Activated CD4-positive, alpha-beta memory T cell treated with anti-CD3 and anti-CD28 coated beads for 36 hours (primary cell): ENCODE measurements around the gene NAV2. TPM values are rescaled to one million over a fixed set of nuclear protein-coding genes. Genes with fewer than 3 reads are reported as not detected.

Experiments used
- CTCF ChIA-PET: fragments of 350-600 bp; sonication (Branson Sonifier 250); formaldehyde crosslinking; loops from one replicate; lab custom pipeline; 2021; ENCODE audit warnings: antibody characterized with exemption, inconsistent platforms; lab: Charles Lee
- POLR2A ChIA-PET: fragments of 350-600 bp; sonication (Branson Sonifier 250); formaldehyde crosslinking; loops from one replicate; lab custom pipeline; 2021; ENCODE audit warnings: antibody characterized with exemption; lab: Charles Lee
- DNase-seq: peaks from one replicate; pipeline ENCODE4 v3.0.0-alpha.2; 2020
- H3K27ac Mint-ChIP-seq: one replicate; pipeline ENCODE4 v1.8.0; 2021; ENCODE audit warnings: mixed read lengths
- H3K27me3 Mint-ChIP-seq: one replicate; pipeline ENCODE4 v1.8.0; 2021; ENCODE audit warnings: mixed read lengths
- H3K36me3 Mint-ChIP-seq: one replicate; pipeline ENCODE4 v1.8.0; 2021; ENCODE audit warnings: mixed read lengths
- H3K4me1 Mint-ChIP-seq: one replicate; pipeline ENCODE4 v1.8.0; 2021; ENCODE audit warnings: low read depth, mixed read lengths
- H3K4me3 Mint-ChIP-seq: one replicate; pipeline ENCODE4 v1.8.0; 2021; ENCODE audit warnings: mild to moderate bottlenecking, mixed read lengths
- H3K9me3 Mint-ChIP-seq: one replicate; pipeline ENCODE4 v1.8.0; 2021; ENCODE audit warnings: mixed read lengths
- intact Hi-C: fragments of 100-400 bp; cut with micrococcal nuclease; formaldehyde crosslinking; loops from one replicate; pipeline ENCODE4 v1.15.1; 2023
- total RNA-seq, 2 experiments: library from RNA; stranded (reverse); gene quantifications; one replicate each; pipeline ENCODE4 v1.2.3, GENCODE V29; 2021

Gene NAV2
- total RNA-seq, 2 experiments from 2014 or later = 0.75 to 0.86 TPM

- Mint-ChIP-seq H3K27ac (no peak overlapping the region), H3K27me3 (peaks cover 10% of the 10 kb centered on the region), H3K36me3 (no peaks in the 10 kb centered on the region), H3K4me1 (peaks cover 15% of the 10 kb centered on the region), H3K4me3 (no peak overlapping the region), H3K9me3 (no peaks in the 10 kb centered on the region)
- DNase-seq = no peak
- CTCF ChIA-PET = interaction anchor here (1.5 kb wide), 1 partner anchor 160 kb away, joined by 4 read pairs; no protein-coding TSS in a partner anchor
- POLR2A ChIA-PET = no interaction called here
- intact Hi-C loops = loop anchor here (5.0 to 10.0 kb wide), 2 partner anchors 390 to 528 kb away; partner anchors contain the start of gene HTATIP2
Observed at GRCh38 chr11:19972651-19973050, 260.0 kb downstream of the NAV2 start.

- intact Hi-C loops = loop anchor here (5.0 to 10.0 kb wide), 2 partner anchors 389 to 528 kb away; partner anchors contain the start of gene HTATIP2
Observed at GRCh38 chr11:19973136-19973635, 260.5 kb downstream of the NAV2 start.

GRCh38 chr11:19974886-19975285, 262.2 kb downstream of the NAV2 start:
- no peaks in the 10 kb centered on the region for H3K9me3 Mint-ChIP-seq
- intact Hi-C loops = loop anchor here (5.0 to 10.0 kb wide), 2 partner anchors 387 to 530 kb away; partner anchors contain the start of gene HTATIP2
- ChIA-PET CTCF (no interaction called here), POLR2A (no interaction called here)
- peaks cover 6% of the 10 kb centered on the region for H3K27me3 Mint-ChIP-seq
- no peak for DNase-seq
- no peaks in the 10 kb centered on the region for H3K36me3 Mint-ChIP-seq
- peaks cover 25% of the 10 kb centered on the region for H3K4me1 Mint-ChIP-seq
- H3K4me3 Mint-ChIP-seq = no peak overlapping the region
- no peak overlapping the region for H3K27ac Mint-ChIP-seq

More at GRCh38 chr11:19973136-19973635, 260.5 kb downstream of the NAV2 start:
- no peaks in the 10 kb centered on the region for H3K36me3 Mint-ChIP-seq
- CTCF ChIA-PET = no interaction called here
- no peak for DNase-seq
- H3K27ac Mint-ChIP-seq = no peak overlapping the region
- H3K27me3 Mint-ChIP-seq = peaks cover 6% of the 10 kb centered on the region
- no peaks in the 10 kb centered on the region for H3K9me3 Mint-ChIP-seq
- POLR2A ChIA-PET = no interaction called here
- H3K4me3 Mint-ChIP-seq = no peak overlapping the region
- H3K4me1 Mint-ChIP-seq = peaks cover 15% of the 10 kb centered on the region

GRCh38 chr11:19975414-19975990, 262.9 kb downstream of the NAV2 start:
- intact Hi-C loops = loop anchor here (10.0 kb wide), 1 partner anchor 531 kb away; no protein-coding TSS in a partner anchor
- CTCF ChIA-PET = no interaction called here
- peaks cover 19% of the 10 kb centered on the region for H3K4me1 Mint-ChIP-seq
- H3K27me3 Mint-ChIP-seq = peaks cover 6% of the 10 kb centered on the region
- no peak overlapping the region for H3K4me3 Mint-ChIP-seq
- POLR2A ChIA-PET = no interaction called here
- no peak for DNase-seq
- H3K27ac Mint-ChIP-seq = no peak overlapping the region
- H3K36me3 Mint-ChIP-seq = no peaks in the 10 kb centered on the region
- no peaks in the 10 kb centered on the region for H3K9me3 Mint-ChIP-seq

- Mint-ChIP-seq H3K4me1 (peaks cover 11% of the 10 kb centered on the region), H3K9me3 (no peaks in the 10 kb centered on the region), H3K27ac (no peak overlapping the region), H3K4me3 (no peak overlapping the region), H3K36me3 (no peaks in the 10 kb centered on the region), H3K27me3 (peaks cover 3% of the 10 kb centered on the region)
- DNase-seq = no peak
- intact Hi-C loops = loop anchor here (10.0 kb wide), 1 partner anchor 532 kb away; no protein-coding TSS in a partner anchor
- CTCF ChIA-PET = no interaction called here
- POLR2A ChIA-PET = no interaction called here
Observed at GRCh38 chr11:19976281-19976941, 263.8 kb downstream of the NAV2 start.

GRCh38 chr11:19977941-19978340, 265.3 kb downstream of the NAV2 start:
- CTCF ChIA-PET = no interaction called here
- POLR2A ChIA-PET = no interaction called here
- Mint-ChIP-seq H3K27ac (no peak overlapping the region), H3K27me3 (peaks cover 3% of the 10 kb centered on the region), H3K36me3 (no peaks in the 10 kb centered on the region), H3K9me3 (no peaks in the 10 kb centered on the region), H3K4me1 (peaks cover 10% of the 10 kb centered on the region), H3K4me3 (no peak overlapping the region)
- intact Hi-C loops = loop anchor here (1.0 to 10.0 kb wide), 2 partner anchors 59 to 533 kb away; no protein-coding TSS in a partner anchor
- DNase-seq = no peak

GRCh38 chr11:19978668-19979518, 266.3 kb downstream of the NAV2 start:
- H3K27me3 Mint-ChIP-seq = peaks cover 3% of the 10 kb centered on the region
- POLR2A ChIA-PET = no interaction called here
- peak overlapping the region; percentile 26 for H3K27ac Mint-ChIP-seq
- peak; percentile 39 for DNase-seq
- no peaks in the 10 kb centered on the region for H3K9me3 Mint-ChIP-seq
- intact Hi-C loops = loop anchor here (1.0 to 10.0 kb wide), 2 partner anchors 58 to 534 kb away; no protein-coding TSS in a partner anchor
- CTCF ChIA-PET = interaction anchor here (0.8 kb wide), 1 partner anchor 39 kb away, joined by 3 read pairs; no protein-coding TSS in a partner anchor
- H3K4me3 Mint-ChIP-seq = no peak overlapping the region
- no peaks in the 10 kb centered on the region for H3K36me3 Mint-ChIP-seq
- H3K4me1 Mint-ChIP-seq = peaks cover 10% of the 10 kb centered on the region

GRCh38 chr11:19979519-19979845, 266.8 kb downstream of the NAV2 start:
- H3K4me3 Mint-ChIP-seq = no peak overlapping the region
- CTCF ChIA-PET = interaction anchor here (0.8 to 0.9 kb wide), 2 partner anchors 39 to 149 kb away, joined by 3 read pairs; no protein-coding TSS in a partner anchor
- intact Hi-C loops = loop anchor here (10.0 kb wide), 1 partner anchor 535 kb away; no protein-coding TSS in a partner anchor
- POLR2A ChIA-PET = no interaction called here
- H3K4me1 Mint-ChIP-seq = peaks cover 10% of the 10 kb centered on the region
- H3K27ac Mint-ChIP-seq = no peak overlapping the region
- no peaks in the 10 kb centered on the region for H3K36me3 Mint-ChIP-seq
- no peaks in the 10 kb centered on the region for H3K9me3 Mint-ChIP-seq
- peaks cover 3% of the 10 kb centered on the region for H3K27me3 Mint-ChIP-seq
- DNase-seq = no peak

GRCh38 chr11:19980388-19980787, 267.8 kb downstream of the NAV2 start:
- CTCF ChIA-PET = interaction anchor here (0.6 to 0.9 kb wide), 2 partner anchors 32 to 148 kb away, joined by 3 to 4 read pairs; no protein-coding TSS in a partner anchor
- H3K36me3 Mint-ChIP-seq = no peaks in the 10 kb centered on the region
- peaks cover 10% of the 10 kb centered on the region for H3K4me1 Mint-ChIP-seq
- POLR2A ChIA-PET = no interaction called here
- no peak overlapping the region for H3K4me3 Mint-ChIP-seq
- peaks cover 3% of the 10 kb centered on the region for H3K27me3 Mint-ChIP-seq
- intact Hi-C loops = no loop called here
- DNase-seq = no peak
- no peak overlapping the region for H3K27ac Mint-ChIP-seq
- no peaks in the 10 kb centered on the region for H3K9me3 Mint-ChIP-seq

GRCh38 chr11:19980957-19981669, 268.5 kb downstream of the NAV2 start:
- intact Hi-C loops = no loop called here
- no peak for DNase-seq
- POLR2A ChIA-PET = no interaction called here
- H3K27ac Mint-ChIP-seq = no peak overlapping the region
- CTCF ChIA-PET = interaction anchor here (0.6 kb wide), 1 partner anchor 32 kb away, joined by 4 read pairs; no protein-coding TSS in a partner anchor
- no peaks in the 10 kb centered on the region for H3K36me3 Mint-ChIP-seq
- H3K4me1 Mint-ChIP-seq = peaks cover 10% of the 10 kb centered on the region
- H3K27me3 Mint-ChIP-seq = peaks cover 3% of the 10 kb centered on the region
- H3K4me3 Mint-ChIP-seq = no peak overlapping the region
- H3K9me3 Mint-ChIP-seq = no peaks in the 10 kb centered on the region

- peaks cover 10% of the 10 kb centered on the region for H3K4me1 Mint-ChIP-seq
- intact Hi-C loops = no loop called here
- H3K4me3 Mint-ChIP-seq = no peak overlapping the region
- DNase-seq = no peak
- no peaks in the 10 kb centered on the region for H3K27me3 Mint-ChIP-seq
- H3K9me3 Mint-ChIP-seq = no peaks in the 10 kb centered on the region
- H3K36me3 Mint-ChIP-seq = no peaks in the 10 kb centered on the region
- CTCF ChIA-PET = no interaction called here
- no peak overlapping the region for H3K27ac Mint-ChIP-seq
- POLR2A ChIA-PET = no interaction called here
Observed at GRCh38 chr11:19982774-19983495, 270.3 kb downstream of the NAV2 start.
